ENCODE results near the gene EFHC1. TPM values are rescaled to one million over a fixed set of nuclear protein-coding genes. Genes with fewer than 3 reads are reported as not detected.

The EFHC1 gene
- total and polyA plus RNA-seq, 2 experiments from 2014 or later = 24.3 to 28.0 TPM

- no peak for TF ChIP-seq REST (IDR thresholded peaks at IDR 0.05; ENCODE audit: unreplicated experiment)
- TF ChIP-seq POLR2AphosphoS5 (IDR thresholded peaks at IDR 0.05; ENCODE audit: low read depth) = no peak
- no peak for TF ChIP-seq CTCF (conservative IDR thresholded peaks at IDR 0.05; ENCODE audit: low read depth in 2 of 2)
- TF ChIP-seq STAT1 (IDR thresholded peaks at IDR 0.05; ENCODE audit: unreplicated experiment) = no peak
- TF ChIP-seq EZH2 (IDR thresholded peaks at IDR 0.05; ENCODE audit: low read depth, unreplicated experiment) = no peak
- no peak for TF ChIP-seq JUNB (IDR thresholded peaks at IDR 0.05; ENCODE audit: unreplicated experiment)
Observed at GRCh38 chr6:52516943-52517342, 96.8 kb downstream of the EFHC1 start (continued).

- TF ChIP-seq JUNB (IDR thresholded peaks at IDR 0.05; ENCODE audit: unreplicated experiment) (no peak), CREB1 (CRISPR knock-in tag; IDR thresholded peaks at IDR 0.05; ENCODE audit: low read depth) (peak; percentile 26; the same call in 1 of the 2 replicates)
- no peaks in the 10 kb centered on the region for H3F3A ChIP-seq (replicated peaks; ENCODE audit: low read depth)
- no peaks in the 10 kb centered on the region for H3K9me2 ChIP-seq (ENCODE audit: insufficient read depth)
- Mint-ChIP-seq H3K27ac (peak overlapping the region; percentile 96), H3K4me1 (peaks cover 39% of the 10 kb centered on the region), H3K27me3 (ENCODE audit: insufficient read depth, low read depth, poor library complexity) (peaks cover 9% of the 10 kb centered on the region), H3K4me3 (peak overlapping the region; percentile 2; the same call in 2 of the 3 replicates), H3K9me3 (no peaks in the 10 kb centered on the region), H3K36me3 (ENCODE audit: low read depth) (peaks cover 32% of the 10 kb centered on the region)
- peak overlapping the region; percentile 70 for H3K4me2 ChIP-seq
- peaks cover 2% of the 10 kb centered on the region; the same call in 1 of the 2 replicates for H3K79me2 ChIP-seq (replicated peaks; ENCODE audit: insufficient read depth)
- no peaks in the 10 kb centered on the region for H4K20me1 ChIP-seq (replicated peaks; ENCODE audit: insufficient read depth)
- peaks cover 3% of the 10 kb centered on the region for H3K36me3 ChIP-seq (ENCODE audit: insufficient read depth)
- ATAC-seq (peak; percentile 96), DNase-seq (ENCODE audit: low spot score) (peak; percentile 80)
- 0 out of 2 replicates have a peak overlapping the region, but pooled peaks have one; percentile 25 for H3K4me3 ChIP-seq
- H3K27ac ChIP-seq (ENCODE audit: low read depth) = peak overlapping the region; percentile 81; the same call in 1 of the 2 replicates
- no peaks in the 10 kb centered on the region for H3K27me3 ChIP-seq (ENCODE audit: insufficient read depth)
- H2AFZ ChIP-seq = 0 out of 2 replicates have a peak overlapping the region, but pooled peaks have one; percentile 52
- peaks cover 12% of the 10 kb centered on the region for H3K4me1 ChIP-seq (ENCODE audit: insufficient read depth)
Observed at GRCh38 chr6:52517502-52518278, 97.5 kb downstream of the EFHC1 start.

Measured in GM23338 (cell line).